IPS-18c (cell line): ENCODE data around the gene RAB36.

Source experiments
- H3K4me3 ChIP-seq: 2 replicates; pipeline ENCODE4 v1.7.0; 2013; ENCODE audit warnings: low read depth, mild to moderate bottlenecking, low read length, moderate library complexity; ENCODE audit not compliant: insufficient read depth
- H3K9me3 ChIP-seq: one replicate; pipeline ENCODE4 v1.6.1; 2013; ENCODE audit warnings: mild to moderate bottlenecking, low read length, moderate library complexity; ENCODE audit not compliant: control insufficient read depth, insufficient read depth

The RAB36 gene

DNA sequence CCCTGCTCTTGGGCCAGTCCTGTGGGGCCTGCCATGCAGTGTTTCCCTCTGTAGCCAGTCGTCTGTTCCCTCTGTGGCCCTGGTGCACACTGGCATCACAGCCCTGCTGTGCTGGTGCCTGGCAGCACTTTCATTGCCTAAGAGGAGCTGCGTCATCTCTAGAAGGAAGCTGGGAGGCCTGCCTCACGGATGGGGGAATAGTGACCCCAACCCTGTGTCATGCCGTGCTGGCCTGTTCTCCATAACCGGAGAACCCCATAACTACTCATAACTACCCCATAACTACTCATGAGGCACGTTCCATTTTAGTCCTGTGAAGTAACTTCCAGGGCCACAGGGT, 14.0 kb downstream of the RAB36 start:
- Histone ChIP-seq H3K4me3 (no peak overlapping the region), H3K9me3 (no peaks in the 10 kb centered on the region)

DNA sequence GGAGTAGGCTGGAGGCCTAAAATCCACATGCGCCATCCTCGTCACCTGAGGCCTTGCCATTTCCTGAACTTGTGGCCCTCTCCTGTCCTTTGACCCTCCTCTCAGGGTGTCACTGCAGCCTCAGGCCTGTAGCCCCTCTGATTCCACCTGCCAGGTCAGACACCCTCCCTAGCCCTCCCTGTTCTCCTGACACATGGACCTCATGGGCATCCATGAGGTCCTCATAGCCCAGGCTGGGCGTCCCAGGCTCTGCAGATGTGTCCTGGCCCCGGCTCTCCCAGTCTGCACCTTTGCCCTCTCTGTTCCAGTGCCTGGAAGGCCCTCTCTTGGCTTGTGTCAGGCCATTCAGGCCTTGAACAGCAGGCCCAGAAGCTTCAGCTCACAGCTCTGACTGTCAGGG, 15.8 kb downstream of the RAB36 start:
- H3K4me3 ChIP-seq = no peak overlapping the region
- H3K9me3 ChIP-seq = no peaks in the 10 kb centered on the region

DNA sequence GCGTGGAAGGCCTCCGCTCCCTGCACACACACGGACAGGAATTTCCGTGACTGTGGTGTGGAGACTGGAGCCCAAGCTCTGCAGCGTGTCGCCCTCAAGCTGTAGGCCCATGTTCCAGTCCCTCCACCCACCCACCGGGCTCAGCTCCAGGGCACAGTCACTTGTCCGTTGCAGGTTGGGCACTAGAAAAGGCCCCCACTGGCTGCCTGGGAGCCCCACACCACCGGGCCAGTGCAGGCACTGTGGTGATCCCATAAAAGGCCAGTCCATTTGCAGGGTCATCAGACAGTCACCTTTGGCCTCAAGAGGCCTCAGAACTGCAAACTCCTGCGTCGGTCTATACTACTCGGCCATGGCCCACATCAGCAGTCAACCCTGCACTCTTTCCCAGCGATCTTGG, 16.3 kb downstream of the RAB36 start:
- Histone ChIP-seq H3K9me3 (no peaks in the 10 kb centered on the region), H3K4me3 (no peak overlapping the region)

DNA sequence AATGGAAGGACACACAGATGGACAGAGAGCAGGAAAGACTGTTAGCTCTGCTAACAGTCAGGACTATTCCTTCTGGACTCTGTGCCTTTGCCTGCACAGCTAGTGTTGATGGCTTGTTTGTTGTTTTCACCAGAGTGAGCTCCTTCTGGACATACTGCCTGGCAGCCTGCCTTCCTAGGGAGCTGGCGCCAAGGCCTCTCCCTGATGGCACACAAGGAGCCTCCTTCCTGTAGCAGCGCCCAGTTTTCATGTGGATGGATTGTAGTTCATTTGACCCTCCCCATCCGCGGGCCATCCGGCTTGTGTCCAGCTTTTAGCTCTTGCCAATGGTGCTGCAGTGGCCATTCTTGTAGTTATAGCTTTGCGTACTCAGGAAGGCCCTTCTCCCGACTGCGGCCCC, 18.4 kb downstream of the RAB36 start:
- no peak overlapping the region for H3K4me3 ChIP-seq

DNA sequence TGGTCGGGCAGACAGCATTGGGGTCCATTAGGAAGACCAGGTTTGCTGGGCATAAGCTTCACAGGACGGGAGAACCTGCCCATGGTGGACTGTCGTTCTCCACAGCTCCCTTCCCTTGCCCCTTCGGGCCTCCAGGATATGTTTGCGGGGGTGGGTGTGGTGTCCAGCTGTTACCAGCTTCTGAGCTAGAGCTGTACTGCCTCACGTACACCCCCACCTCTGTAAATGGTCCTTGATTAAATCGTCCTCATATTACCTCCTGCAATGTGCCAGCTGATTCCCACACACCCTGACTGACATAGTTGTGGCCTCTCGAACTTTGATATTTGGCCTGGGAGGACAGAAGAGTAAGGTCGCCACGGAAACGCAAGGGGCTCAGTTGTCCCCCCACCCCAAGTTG, 18.8 kb downstream of the RAB36 start:
- no peak overlapping the region for H3K4me3 ChIP-seq
- H3K9me3 ChIP-seq = peaks cover 6% of the 10 kb centered on the region

More for the DNA sequence above, 18.4 kb downstream of the RAB36 start:
- peaks cover 6% of the 10 kb centered on the region for H3K9me3 ChIP-seq

DNA sequence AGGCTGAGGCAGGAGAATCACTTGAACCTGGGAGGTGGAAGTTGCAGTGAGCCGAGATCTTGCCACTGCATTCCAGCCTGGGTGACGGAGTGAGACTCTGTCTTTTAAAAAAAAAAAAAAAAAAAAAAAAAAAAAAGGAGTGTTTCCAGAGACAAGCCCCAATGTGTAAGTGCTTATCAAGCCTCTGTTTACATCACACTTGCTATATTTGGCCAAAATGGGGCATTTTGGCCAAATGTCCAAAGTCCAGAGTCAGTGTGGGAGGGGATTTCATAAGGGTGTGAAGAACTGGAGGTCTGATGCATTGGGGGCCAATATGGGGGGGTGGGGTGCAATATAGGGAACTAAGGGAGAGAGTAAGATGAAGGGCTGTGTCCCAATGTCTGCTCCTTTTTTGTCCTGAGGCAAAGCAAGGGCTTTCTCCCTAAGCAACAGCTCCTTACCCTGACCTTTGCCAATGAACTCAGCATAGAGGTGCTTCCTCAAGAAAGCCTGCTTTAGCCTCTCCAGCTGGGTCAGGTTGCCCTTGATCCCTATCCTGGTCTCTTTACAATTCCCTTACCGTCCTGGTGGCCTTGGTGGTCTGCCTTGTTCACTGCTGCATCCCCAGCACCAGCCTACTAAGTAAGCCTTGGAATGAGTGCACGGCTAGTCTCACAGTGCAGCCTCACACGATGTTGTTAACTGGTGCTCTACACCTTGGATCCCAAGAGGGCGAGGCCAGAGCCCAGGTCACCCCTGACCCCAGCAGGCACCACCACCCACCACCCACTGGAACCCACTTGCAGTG, 21.0 kb downstream of the RAB36 start:
- H3K9me3 ChIP-seq = peaks cover 6% of the 10 kb centered on the region
- H3K4me3 ChIP-seq = no peak overlapping the region; the same call in 1 of the 2 replicates

DNA sequence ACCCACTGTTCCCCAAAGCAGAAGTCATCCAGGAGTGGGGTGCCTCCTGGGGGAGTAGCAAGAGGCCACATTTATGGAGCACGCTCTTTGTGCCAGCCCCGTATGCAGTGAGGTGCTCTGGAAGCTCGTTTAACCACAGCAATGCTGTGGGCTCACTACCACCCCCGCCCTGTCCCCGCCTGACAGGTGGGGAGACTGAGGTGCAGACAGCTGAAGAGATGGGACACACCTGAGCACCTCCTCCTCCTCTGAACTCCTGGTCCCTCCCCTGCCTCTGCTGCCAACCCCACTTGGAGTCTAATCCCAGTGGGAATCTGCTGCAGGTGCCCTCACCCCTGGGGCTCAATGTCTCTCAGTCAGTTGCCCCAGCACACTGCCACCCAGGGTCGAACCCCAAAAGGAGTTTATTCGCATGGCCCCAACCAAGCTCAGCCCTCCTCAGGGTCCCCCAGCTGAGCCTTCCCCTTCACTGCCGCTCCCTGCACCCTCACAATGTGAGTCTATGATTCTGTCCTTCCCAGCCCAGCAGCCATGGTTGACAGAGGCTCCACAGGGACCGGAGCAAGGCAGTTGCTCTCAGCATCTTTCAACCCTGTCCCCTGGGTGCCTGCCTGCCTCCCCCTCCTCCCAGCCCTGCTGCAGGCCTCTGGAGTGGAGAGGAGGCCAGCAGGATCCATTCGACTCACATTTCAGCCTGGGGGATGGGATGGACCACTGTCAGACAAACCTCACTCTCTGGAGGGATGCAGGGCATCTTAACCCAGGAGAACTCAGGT, 21.8 kb downstream of the RAB36 start:
- no peak overlapping the region; the same call in 1 of the 2 replicates for H3K4me3 ChIP-seq

DNA sequence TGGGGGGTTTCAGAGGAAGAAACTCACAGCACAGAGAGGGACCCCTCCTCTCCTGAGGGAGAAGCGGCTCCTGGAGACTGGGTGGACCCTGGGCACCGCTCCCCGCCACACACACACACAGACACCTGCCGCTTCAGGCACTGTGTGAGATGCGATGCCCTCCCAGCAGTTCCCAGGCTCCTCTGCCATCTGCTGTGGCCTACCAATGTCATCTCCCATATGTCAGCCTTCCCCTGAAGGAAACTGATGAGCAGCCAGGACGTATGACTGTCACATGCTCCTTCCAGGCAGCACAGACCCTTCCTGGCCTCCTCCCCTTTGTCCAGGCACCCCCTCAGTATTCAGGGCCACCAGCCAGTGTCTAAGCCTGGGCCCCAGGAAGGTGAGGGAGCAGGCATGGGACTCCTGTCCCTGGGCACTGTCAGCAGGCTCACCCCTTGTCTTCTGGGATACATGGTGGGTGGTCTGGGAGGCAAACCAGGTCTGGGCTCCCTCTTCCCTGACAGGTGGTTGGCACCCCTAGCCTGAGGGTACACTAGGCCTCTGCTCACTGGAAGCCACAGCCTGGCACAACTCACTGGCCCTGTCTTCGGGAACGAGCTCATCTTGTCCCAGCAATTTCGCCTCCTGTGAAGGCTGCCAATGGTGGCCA, 23.2 kb downstream of the RAB36 start:
- Histone ChIP-seq H3K9me3 (peaks cover 6% of the 10 kb centered on the region), H3K4me3 (no peak overlapping the region)

More for the DNA sequence above, 21.8 kb downstream of the RAB36 start:
- peaks cover 6% of the 10 kb centered on the region for H3K9me3 ChIP-seq

DNA sequence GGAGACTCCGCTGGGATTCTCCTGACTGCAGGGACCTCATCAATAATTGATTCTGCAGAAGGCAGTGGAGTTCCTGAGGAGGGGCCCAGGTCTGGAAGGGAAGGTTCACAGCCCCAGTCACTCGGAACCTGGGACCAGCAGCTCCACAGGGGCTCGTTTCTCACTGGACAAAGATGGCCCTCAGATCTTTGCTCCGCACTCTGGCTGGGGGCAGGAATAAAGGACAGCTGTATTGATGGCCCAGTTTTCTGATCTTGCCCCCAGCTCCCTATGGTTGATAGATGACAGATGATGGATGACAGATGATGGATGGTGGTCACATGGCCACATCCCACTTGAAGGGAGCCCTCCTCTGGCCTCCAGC, 23.7 kb downstream of the RAB36 start:
- H3K4me3 ChIP-seq = no peak overlapping the region
- peaks cover 6% of the 10 kb centered on the region for H3K9me3 ChIP-seq

DNA sequence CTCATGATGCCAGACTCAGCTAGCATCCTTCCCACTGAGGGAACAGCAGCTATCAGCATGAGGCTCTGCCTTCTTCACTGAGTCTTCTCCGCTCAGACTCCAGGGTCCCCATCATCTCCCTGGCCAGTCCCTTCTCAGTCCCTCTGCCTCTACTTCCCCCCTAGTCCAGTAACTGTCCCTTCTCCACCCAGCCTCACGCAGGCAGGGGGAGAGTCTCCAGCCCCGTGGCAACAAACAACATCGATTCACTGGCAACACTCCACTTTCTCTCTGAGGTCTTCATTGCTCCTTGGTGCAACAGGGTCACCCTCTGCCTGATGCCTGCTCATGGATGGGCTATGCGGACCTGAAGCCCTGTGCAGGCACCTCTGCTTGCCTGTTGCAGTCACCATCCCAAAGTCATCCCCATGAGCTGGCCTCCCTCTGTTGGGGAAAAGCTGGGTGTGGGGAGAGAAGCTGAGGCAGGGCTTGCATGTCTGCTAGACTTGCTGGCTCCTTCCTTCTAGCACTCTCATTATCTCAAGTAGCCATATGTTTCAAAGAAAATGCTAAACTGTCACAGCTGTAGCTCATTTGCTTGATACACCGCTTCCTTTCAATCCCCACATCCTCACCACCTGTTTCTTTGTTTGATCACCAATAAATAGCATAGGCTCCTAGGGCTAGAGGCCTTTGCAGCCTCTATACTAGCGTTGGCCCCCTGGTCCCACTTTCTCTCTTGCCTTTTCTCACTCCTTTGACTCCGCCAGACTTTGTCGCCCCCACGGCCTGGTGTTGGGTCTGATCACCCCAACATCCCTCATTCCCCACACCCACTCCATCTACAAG, 30.8 kb downstream of the RAB36 start:
- no peak overlapping the region for H3K4me3 ChIP-seq
- H3K9me3 ChIP-seq = peaks cover 7% of the 10 kb centered on the region

DNA sequence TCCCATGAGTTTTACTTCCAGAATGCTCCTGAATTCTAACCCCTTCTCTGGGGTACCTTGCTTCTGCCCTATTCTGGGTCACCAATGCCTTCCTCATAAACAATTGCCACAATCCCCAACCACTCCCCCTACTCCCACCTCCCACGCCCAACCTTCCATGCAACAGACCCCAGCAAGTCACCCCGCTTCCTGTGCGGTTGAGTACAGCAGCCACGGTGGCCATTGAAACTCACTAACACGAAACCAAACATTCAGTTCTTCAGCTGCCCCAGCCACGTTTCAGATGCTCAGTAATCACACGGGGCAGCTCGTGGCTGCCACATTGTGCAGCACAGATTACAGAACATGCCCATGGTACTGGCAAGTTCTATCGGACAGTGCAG, 31.4 kb downstream of the RAB36 start:
- peaks cover 7% of the 10 kb centered on the region for H3K9me3 ChIP-seq
- H3K4me3 ChIP-seq = no peak overlapping the region

DNA sequence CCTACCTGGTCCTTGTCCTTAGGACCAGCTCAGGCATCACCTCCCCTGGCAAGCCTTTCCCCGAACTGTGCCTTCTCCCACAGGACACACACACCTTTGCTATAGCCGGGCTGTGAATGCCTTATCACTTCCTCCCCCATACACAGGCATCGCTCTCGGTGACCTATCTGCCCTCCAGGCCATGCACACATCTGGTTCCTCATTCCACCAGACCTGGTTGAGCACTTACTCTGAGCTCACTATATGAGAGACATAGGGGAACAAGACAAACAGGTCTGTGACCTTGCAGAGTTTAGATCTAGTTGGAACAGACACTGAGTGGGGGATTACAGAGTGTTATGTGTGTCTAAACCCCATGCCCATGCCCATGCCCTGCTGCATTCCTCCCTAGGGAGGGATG, 31.9 kb downstream of the RAB36 start:
- H3K9me3 ChIP-seq = peaks cover 7% of the 10 kb centered on the region
- no peak overlapping the region for H3K4me3 ChIP-seq

DNA sequence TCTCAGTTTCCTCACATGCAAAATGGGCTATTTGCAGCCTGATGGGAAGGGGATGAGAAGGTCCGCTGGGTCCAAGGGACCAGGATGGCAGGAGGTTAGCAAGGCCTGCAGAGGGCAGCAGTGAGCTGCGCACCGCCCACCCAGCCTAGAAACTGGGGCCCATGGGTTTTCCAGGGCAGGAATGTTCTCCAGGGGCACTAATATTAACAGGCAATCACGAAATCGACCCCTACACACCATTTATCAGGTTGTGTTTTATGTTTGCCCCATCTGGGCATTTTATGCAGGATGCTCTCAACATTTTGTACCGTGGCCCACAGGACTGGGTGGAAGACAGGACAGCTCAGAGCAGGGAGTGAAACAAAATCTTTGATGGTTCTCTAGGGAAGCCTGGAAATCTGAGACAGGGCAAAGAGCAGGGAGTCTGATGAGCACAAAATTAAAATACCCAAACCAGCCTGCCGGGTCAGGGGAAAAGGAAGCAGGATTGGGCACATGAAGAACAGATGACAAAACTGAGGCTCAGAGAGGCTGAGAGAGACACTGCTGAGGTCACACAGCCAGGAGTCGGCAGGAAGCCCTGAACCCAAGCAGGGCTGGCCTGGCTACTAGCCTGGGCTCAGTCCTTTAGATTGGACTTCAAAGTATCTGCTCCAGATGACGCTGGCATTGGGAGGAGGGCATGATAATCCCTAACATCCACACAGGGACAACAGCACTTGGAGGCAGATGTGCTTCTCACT, 33.4 kb downstream of the RAB36 start:
- H3K4me3 ChIP-seq = no peak overlapping the region

DNA sequence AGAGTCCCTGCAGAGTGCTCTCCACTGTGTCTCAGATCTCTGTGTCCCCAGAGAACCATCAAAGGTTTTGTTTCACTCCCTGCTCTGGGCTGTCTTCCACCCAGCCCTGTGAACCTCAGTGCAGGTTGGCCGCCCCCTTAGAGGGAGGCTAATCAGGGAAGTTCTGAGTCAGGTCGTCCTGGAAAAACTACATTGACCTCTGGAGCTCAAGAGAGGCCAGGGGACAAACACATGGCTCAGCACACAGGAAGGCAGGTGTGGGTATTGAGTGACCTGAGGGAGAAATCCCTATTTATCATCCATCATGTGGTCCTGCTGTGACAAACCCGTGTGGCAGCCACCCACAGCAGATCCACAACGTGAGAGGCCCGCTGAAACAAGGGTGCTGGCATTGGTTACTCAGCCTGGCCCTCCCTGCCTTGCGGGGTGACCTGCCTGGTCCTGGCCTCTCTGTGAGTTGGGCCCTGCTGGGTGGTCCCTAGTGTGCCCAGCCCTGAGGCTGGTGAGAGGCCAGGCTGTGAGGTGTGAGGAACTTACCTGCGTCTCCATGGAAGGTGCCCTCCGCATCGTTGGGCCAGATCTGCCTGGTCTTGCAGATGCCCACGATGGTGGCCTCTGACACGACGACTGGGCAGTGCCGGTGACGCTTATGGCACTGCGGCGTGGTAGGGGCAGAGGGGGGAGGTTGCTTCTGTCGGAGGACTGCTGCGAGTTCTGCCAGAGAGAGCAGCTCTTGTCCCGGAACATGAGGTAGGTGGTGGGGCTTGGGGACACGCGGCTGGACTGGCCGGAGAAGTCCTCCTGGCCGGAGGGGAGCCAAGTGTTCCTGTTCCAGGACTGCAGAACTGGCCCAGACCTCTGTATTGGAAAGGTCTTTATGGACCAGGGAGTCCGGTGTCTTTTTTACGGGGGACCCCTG, 34.4 kb downstream of the RAB36 start:
- Histone ChIP-seq H3K4me3 (peak overlapping the region; percentile 20; the same call in 1 of the 2 replicates), H3K9me3 (peaks cover 7% of the 10 kb centered on the region)

More for the DNA sequence above, 33.4 kb downstream of the RAB36 start:
- H3K9me3 ChIP-seq = peaks cover 7% of the 10 kb centered on the region

DNA sequence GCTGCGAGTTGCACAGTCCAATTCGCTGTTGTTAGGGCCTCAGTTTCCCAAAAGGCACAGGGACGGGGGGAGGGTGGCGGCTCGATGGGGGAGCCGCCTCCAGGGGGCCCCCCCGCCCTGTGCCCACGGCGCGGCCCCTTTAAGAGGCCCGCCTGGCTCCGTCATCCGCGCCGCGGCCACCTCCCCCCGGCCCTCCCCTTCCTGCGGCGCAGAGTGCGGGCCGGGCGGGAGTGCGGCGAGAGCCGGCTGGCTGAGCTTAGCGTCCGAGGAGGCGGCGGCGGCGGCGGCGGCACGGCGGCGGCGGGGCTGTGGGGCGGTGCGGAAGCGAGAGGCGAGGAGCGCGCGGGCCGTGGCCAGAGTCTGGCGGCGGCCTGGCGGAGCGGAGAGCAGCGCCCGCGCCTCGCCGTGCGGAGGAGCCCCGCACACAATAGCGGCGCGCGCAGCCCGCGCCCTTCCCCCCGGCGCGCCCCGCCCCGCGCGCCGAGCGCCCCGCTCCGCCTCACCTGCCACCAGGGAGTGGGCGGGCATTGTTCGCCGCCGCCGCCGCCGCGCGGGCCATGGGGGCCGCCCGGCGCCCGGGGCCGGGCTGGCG, 35.1 kb downstream of the RAB36 start, which contains the start of gene BCR:
Gene BCR (plus strand): TSS at position 209 of the 592 bp plus-strand sequence. CDS start 452 bp downstream, outside the sequence.
- H3K9me3 ChIP-seq = peaks cover 2% of the 10 kb centered on the region
- H3K4me3 ChIP-seq = peak within 1 kb of the TSS; percentile 69
